ENCODE data around the gene ZNF628.

GRCh38 chr19:55525289-55526101 lies 49.1 kb downstream of the ZNF628 start:
- TF ChIP-seq CTCF (IDR thresholded peaks at IDR 0.05; ENCODE audit: low read depth, low read length, poor library complexity, severe bottlenecking): no peak
- TF ChIP-seq EZH2phosphoT487 (IDR thresholded peaks at IDR 0.05; ENCODE audit: borderline replicate concordance, low read length): no peak

All from DOHH2 (cell line).